Dermis blood vessel endothelial cell (primary cell): Measurements from ENCODE around the gene ASTN2. TPM values are rescaled to one million over a fixed set of nuclear protein-coding genes. Genes with fewer than 3 reads are reported as not detected.

Source experiments
- DNase-seq: peaks from one replicate; pipeline ENCODE4 v3.0.0; 2010
- total RNA-seq: library from RNA; depleted of rRNA; stranded (reverse); fragments of >200 nt; gene quantifications from 2 replicates; pipeline ENCODE4 v1.2.3, GENCODE V29; 2014

The ASTN2 gene
- total RNA-seq, 1 donor from 2014 or later = 1.9 TPM

GRCh38 chr9:116436121-116436520 lies 978.7 kb downstream of the ASTN2 start:
- no peak for DNase-seq

GRCh38 chr9:116435706-116436105 lies 979.2 kb downstream of the ASTN2 start:
- no peak for DNase-seq

- DNase-seq = no peak
These were observed 980.5 kb downstream of the ASTN2 start for GRCh38 chr9:116434314-116434713.

- DNase-seq = no peak
These were observed 982.8 kb downstream of the ASTN2 start for GRCh38 chr9:116432051-116432450.

- no peak for DNase-seq
These were observed 984.0 kb downstream of the ASTN2 start for GRCh38 chr9:116430849-116431248.

GRCh38 chr9:116425244-116425643 lies 989.6 kb downstream of the ASTN2 start:
- DNase-seq = no peak

GRCh38 chr9:116423149-116423548 lies 991.7 kb downstream of the ASTN2 start:
- DNase-seq = no peak

- DNase-seq = no peak
These were observed 992.5 kb downstream of the ASTN2 start for GRCh38 chr9:116422119-116422979.

- DNase-seq = no peak
These were observed 993.8 kb downstream of the ASTN2 start for GRCh38 chr9:116420993-116421538.

- DNase-seq = no peak
These were observed 995.7 kb downstream of the ASTN2 start for GRCh38 chr9:116419181-116419580.

GRCh38 chr9:116417464-116417863 lies 997.4 kb downstream of the ASTN2 start:
- no peak for DNase-seq

GRCh38 chr9:116416421-116416820 lies 998.4 kb downstream of the ASTN2 start:
- DNase-seq = no peak

GRCh38 chr9:116414374-116414773 lies 1000.5 kb downstream of the ASTN2 start:
- DNase-seq = no peak

GRCh38 chr9:116411506-116411905 lies 1003.4 kb downstream of the ASTN2 start:
- DNase-seq = no peak

- no peak for DNase-seq
These were observed 1005.2 kb downstream of the ASTN2 start for GRCh38 chr9:116409638-116410037.

- DNase-seq = no peak
These were observed 1005.7 kb downstream of the ASTN2 start for GRCh38 chr9:116409129-116409528.

GRCh38 chr9:116406469-116406868 lies 1008.4 kb downstream of the ASTN2 start:
- DNase-seq = no peak

GRCh38 chr9:116405321-116405720 lies 1009.5 kb downstream of the ASTN2 start:
- DNase-seq = no peak

- DNase-seq = no peak
These were observed 1010.6 kb downstream of the ASTN2 start for GRCh38 chr9:116404228-116404627.

- no peak for DNase-seq
These were observed 1011.7 kb downstream of the ASTN2 start for GRCh38 chr9:116403171-116403570.

GRCh38 chr9:116395699-116396037 lies 1019.2 kb downstream of the ASTN2 start:
- no peak for DNase-seq

- no peak for DNase-seq
These were observed 1019.8 kb downstream of the ASTN2 start for GRCh38 chr9:116394894-116395698.

GRCh38 chr9:116394070-116394469 lies 1020.8 kb downstream of the ASTN2 start:
- no peak for DNase-seq

GRCh38 chr9:116393198-116393597 lies 1021.7 kb downstream of the ASTN2 start:
- no peak for DNase-seq
